ACC112 (cell line): ENCODE measurements around the gene IL9.
"Not testable (repeated sequence)": the region's sequence is repeated elsewhere in the genome, so short reads cannot be mapped to it uniquely, and the experiment has no call there.

Experiments
- H2AFZ ChIP-seq: fragments of 200-600 bp; sonication (generic); one replicate; pipeline ENCODE4 v1.6.0; 2017; ENCODE audit warnings: antibody characterized with exemption, low read length; ENCODE audit not compliant: unreplicated experiment
- H3K27ac ChIP-seq: fragments of 200-600 bp; sonication (generic); 2 replicates; pipeline ENCODE4 v1.5.1; 2014; ENCODE audit warnings: low read depth, mild to moderate bottlenecking, antibody characterized with exemption, low read length, moderate library complexity
- H3K27me3 ChIP-seq: fragments of 200-600 bp; sonication (generic); 2 replicates; pipeline ENCODE4 v1.6.1; 2014; ENCODE audit warnings: mild to moderate bottlenecking, antibody characterized with exemption, low read length, moderate library complexity, mixed read lengths; ENCODE audit not compliant: insufficient read depth
- H3K36me3 ChIP-seq: fragments of 200-600 bp; sonication (generic); 2 replicates; pipeline ENCODE4 v1.6.1; 2016; ENCODE audit warnings: mild to moderate bottlenecking, antibody characterized with exemption, low read length, moderate library complexity, mixed read lengths; ENCODE audit not compliant: insufficient read depth
- H3K4me1 ChIP-seq: fragments of 200-600 bp; sonication (generic); one replicate; pipeline ENCODE4 v1.6.1; 2016; ENCODE audit warnings: low read length, mixed read lengths; ENCODE audit not compliant: insufficient read depth, unreplicated experiment, control insufficient read depth
- H3K4me3 ChIP-seq: fragments of 200-600 bp; sonication (generic); 2 replicates; pipeline ENCODE4 v1.5.1; 2014; ENCODE audit warnings: mild to moderate bottlenecking, low read depth, low read length
- H3K79me2 ChIP-seq: fragments of 200-600 bp; sonication (generic); one replicate; pipeline ENCODE4 v1.6.0; 2016; ENCODE audit warnings: low read length; ENCODE audit not compliant: control insufficient read depth, unreplicated experiment, insufficient read depth

IL9 gene

DNA sequence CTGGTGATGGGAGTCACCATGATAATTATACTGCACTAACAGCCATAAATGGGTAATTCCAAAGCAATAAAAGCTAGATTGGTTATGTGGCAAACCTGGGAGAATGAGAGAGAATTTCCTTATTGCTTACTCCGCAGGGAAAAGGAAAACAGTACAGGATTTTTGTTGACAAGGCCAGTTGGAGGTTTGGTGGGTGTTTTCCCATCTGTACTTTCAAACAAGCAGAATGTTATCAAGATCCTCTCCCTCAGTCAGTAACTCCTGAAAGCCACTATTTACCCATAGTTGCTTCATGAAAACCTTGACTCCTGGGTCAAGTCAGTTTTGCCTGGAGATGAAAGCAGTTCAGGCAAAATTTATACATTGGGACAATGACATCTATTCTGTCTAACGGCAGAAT, 26.4 kb downstream of the IL9 start:
- H3K36me3 ChIP-seq, result no peaks in the 10 kb centered on the region
- H3K4me1 ChIP-seq, result no peaks in the 10 kb centered on the region
- no peak overlapping the region for H3K4me3 ChIP-seq
- no peaks in the 10 kb centered on the region for H3K79me2 ChIP-seq
- peaks cover 68% of the 10 kb centered on the region for H3K27me3 ChIP-seq
- no peak overlapping the region for H2AFZ ChIP-seq
- no peak overlapping the region for H3K27ac ChIP-seq

DNA sequence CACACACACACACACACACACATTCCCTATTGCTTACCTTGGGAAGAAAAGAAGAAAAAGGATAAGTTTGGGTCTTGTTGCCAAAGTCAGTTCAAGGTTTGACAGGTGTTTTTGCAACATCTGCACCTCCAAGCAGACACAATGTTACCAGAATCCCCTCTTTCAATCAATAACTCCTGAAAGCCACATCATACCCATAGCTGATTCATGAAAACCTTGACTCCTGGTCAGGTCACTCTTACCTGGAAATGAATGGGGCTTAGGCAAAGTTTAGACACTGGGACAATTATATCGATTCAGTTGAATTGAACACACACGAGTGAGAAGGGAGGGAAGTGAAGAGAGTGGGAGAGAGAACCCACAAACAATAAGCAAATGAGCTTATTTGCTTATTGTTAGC, 27.0 kb downstream of the IL9 start:
- Histone ChIP-seq H3K4me1 (no peaks in the 10 kb centered on the region), H3K79me2 (no peaks in the 10 kb centered on the region), H3K27me3 (peaks cover 72% of the 10 kb centered on the region), H3K4me3 (no peak overlapping the region), H3K27ac (no peak overlapping the region), H2AFZ (no peak overlapping the region), H3K36me3 (no peaks in the 10 kb centered on the region)

GRCh38 chr5:135867599-135867998, 28.0 kb downstream of the IL9 start:
- Histone ChIP-seq H3K27me3 (peaks cover 75% of the 10 kb centered on the region), H3K4me3 (no peak overlapping the region), H2AFZ (no peak overlapping the region), H3K36me3 (no peaks in the 10 kb centered on the region), H3K27ac (no peak overlapping the region), H3K79me2 (no peaks in the 10 kb centered on the region), H3K4me1 (no peaks in the 10 kb centered on the region)

DNA sequence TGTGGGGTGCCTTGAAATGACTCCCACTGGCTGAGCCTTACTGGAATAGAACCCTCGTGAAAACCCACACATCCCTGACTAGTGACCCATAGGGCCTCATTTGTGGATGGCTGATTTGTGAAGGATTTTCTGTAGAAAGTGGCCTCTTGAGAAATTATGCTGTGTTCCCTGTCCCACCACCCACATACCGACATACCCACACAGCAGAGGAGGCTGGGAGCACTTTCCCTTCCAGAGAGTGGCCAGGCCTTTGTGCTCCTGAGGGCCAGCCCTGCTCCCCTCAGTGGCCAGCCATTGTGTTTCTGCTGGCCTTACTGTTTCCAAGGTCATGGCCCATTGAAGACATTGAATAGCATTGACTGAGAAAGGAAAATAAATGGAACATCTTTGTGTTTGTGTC, 29.6 kb downstream of the IL9 start:
- no peak overlapping the region for H3K4me3 ChIP-seq
- peaks cover 74% of the 10 kb centered on the region for H3K27me3 ChIP-seq
- no peak overlapping the region for H2AFZ ChIP-seq
- H3K36me3 ChIP-seq, result no peaks in the 10 kb centered on the region
- H3K27ac ChIP-seq, result no peak overlapping the region
- H3K79me2 ChIP-seq, result no peaks in the 10 kb centered on the region
- no peaks in the 10 kb centered on the region for H3K4me1 ChIP-seq

DNA sequence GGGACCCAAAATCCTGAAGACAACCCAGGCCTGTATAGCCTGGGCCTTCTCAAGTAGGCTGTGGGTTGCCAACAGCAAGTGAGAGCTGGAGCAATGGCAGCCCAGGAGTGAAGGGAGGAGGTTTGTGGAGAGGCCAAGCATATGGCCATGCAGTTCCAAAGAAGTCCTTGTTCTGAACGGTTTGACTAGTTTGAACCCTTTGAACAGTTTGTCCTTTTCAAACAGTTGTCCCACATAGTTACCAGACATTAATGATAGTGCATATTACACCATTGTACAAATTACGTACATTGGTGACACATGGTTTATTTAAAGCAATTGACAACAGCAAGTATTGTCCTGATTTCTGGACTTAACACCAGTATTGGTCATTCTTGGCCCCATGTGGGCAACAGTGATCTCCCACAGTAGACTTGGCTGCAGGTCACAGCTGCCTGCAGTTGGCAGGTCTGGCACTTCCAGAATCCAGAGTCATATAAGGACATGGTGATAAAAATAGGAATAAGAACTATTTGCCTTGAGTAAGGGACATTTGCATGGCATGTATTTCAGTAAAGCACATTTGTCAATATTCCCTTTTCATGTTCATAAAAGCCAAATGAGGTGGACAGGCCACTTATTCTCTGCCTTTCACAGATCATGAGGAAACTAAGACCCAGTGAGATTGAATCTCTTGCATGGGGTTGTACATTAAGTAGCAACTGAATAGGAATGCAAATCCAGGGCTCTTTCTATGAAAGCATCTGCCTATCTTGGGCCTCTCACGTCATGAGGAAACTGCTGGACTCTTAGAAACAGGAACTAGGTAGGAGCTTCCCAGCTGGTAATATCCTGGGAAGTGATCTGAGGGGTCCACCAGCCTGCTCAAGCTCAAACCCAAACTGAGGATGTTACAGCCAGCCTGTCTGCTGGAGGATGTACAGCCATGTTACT, 30.9 kb downstream of the IL9 start:
- Histone ChIP-seq H3K4me3 (no peak overlapping the region), H3K36me3 (no peaks in the 10 kb centered on the region), H2AFZ (no peak overlapping the region), H3K79me2 (no peaks in the 10 kb centered on the region), H3K27ac (no peak overlapping the region), H3K4me1 (no peaks in the 10 kb centered on the region), H3K27me3 (peaks cover 72% of the 10 kb centered on the region)

DNA sequence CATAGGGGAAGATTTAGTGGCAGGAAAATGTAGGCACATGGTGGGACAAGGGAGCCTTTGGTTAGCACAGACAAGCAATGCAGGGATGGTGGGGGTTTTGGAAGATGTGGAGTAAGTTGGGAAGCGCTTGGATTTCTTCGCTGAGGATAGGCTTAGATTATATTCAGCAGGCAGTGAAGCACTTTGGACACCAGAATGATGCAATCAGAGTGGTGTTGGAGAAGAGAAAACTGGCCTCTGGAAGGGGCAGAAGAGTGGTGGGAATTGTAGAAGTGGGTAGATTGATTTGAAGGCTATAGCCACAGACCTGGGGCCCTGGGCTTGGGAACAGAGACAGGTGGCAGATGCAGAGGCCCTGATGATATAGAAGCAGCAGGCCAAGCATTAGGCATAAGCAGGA, 32.9 kb downstream of the IL9 start:
- H3K4me3 ChIP-seq, result no peak overlapping the region
- H3K27ac ChIP-seq, result no peak overlapping the region
- no peaks in the 10 kb centered on the region for H3K4me1 ChIP-seq
- H3K27me3 ChIP-seq, result peaks cover 73% of the 10 kb centered on the region
- no peaks in the 10 kb centered on the region for H3K79me2 ChIP-seq
- H3K36me3 ChIP-seq, result no peaks in the 10 kb centered on the region
- no peak overlapping the region for H2AFZ ChIP-seq

DNA sequence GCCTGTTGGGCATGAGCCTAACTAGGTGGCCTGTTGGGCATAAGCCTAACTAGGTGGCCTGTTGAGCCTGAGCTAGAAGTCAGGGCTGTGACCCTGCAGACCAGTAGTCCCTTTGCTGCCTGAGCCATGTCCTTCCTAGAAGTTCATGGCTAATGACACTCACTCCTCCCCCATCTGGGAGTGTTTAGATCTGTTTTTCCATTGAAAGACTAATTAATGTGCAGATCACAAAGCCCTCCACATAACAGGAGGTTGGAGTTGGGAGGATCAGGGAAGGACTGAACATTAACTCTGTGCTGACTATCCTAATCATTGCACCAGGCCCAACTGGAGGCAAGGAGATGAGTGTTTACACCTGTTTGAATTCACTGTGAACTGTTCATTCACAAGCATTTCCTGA, 33.6 kb downstream of the IL9 start:
- no peak overlapping the region for H3K27ac ChIP-seq
- H3K79me2 ChIP-seq, result no peaks in the 10 kb centered on the region
- H3K4me1 ChIP-seq, result no peaks in the 10 kb centered on the region

GRCh38 chr5:135861641-135862040, 34.0 kb downstream of the IL9 start:
- Histone ChIP-seq H3K27me3 (peaks cover 63% of the 10 kb centered on the region), H2AFZ (no peak overlapping the region), H3K4me1 (no peaks in the 10 kb centered on the region)

More for the DNA sequence above, 33.6 kb downstream of the IL9 start:
- Histone ChIP-seq H3K36me3 (no peaks in the 10 kb centered on the region), H3K27me3 (peaks cover 67% of the 10 kb centered on the region), H3K4me3 (no peak overlapping the region), H2AFZ (no peak overlapping the region)

GRCh38 chr5:135859641-135860040, 36.0 kb downstream of the IL9 start:
- H3K27me3 ChIP-seq, result peaks cover 68% of the 10 kb centered on the region

More at GRCh38 chr5:135861641-135862040, 34.0 kb downstream of the IL9 start:
- Histone ChIP-seq H3K27ac (no peak overlapping the region), H3K4me3 (no peak overlapping the region), H3K36me3 (no peaks in the 10 kb centered on the region), H3K79me2 (no peaks in the 10 kb centered on the region)

GRCh38 chr5:135859186-135859585, 36.5 kb downstream of the IL9 start:
- not testable (repeated sequence) for H3K79me2 ChIP-seq, H3K36me3 ChIP-seq, H3K27ac ChIP-seq, H3K4me3 ChIP-seq, H2AFZ ChIP-seq, H3K4me1 ChIP-seq
- H3K27me3 ChIP-seq, result peaks cover 69% of the 10 kb centered on the region

More at GRCh38 chr5:135859641-135860040, 36.0 kb downstream of the IL9 start:
- Histone ChIP-seq H3K27ac (no peak overlapping the region), H3K36me3 (no peaks in the 10 kb centered on the region), H2AFZ (no peak overlapping the region), H3K79me2 (no peaks in the 10 kb centered on the region), H3K4me1 (no peaks in the 10 kb centered on the region), H3K4me3 (no peak overlapping the region)

- no peak overlapping the region for H3K27ac ChIP-seq
- H3K36me3 ChIP-seq, result no peaks in the 10 kb centered on the region
- no peak overlapping the region for H3K4me3 ChIP-seq
- no peaks in the 10 kb centered on the region for H3K4me1 ChIP-seq
- no peak overlapping the region for H2AFZ ChIP-seq
- H3K79me2 ChIP-seq, result no peaks in the 10 kb centered on the region
- peaks cover 73% of the 10 kb centered on the region for H3K27me3 ChIP-seq
Measured at GRCh38 chr5:135857630-135858311, 37.9 kb downstream of the IL9 start.
